Measurements from ENCODE around the gene ZBTB11.

DNA sequence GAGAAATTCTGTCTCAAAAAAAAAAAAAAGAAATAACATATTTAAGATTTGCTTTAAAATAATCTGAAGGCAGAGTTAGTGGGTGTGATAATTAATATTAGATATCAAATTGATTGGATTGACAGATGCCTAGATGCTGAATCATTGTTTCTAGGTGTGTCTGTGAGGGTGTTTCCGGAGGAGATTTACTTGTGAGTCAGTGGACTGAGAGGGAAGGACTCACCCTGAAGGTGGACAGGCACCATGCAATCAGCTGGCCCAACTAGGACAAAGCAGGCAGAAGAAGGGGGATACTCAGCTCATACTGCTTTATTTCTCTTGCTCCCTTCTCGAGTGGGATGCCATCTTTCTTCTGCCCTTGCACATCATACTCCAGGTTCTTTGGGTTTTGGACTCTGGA, 26.2 kb upstream of the ZBTB11 start:
- TF ChIP-seq, protein P1, sequence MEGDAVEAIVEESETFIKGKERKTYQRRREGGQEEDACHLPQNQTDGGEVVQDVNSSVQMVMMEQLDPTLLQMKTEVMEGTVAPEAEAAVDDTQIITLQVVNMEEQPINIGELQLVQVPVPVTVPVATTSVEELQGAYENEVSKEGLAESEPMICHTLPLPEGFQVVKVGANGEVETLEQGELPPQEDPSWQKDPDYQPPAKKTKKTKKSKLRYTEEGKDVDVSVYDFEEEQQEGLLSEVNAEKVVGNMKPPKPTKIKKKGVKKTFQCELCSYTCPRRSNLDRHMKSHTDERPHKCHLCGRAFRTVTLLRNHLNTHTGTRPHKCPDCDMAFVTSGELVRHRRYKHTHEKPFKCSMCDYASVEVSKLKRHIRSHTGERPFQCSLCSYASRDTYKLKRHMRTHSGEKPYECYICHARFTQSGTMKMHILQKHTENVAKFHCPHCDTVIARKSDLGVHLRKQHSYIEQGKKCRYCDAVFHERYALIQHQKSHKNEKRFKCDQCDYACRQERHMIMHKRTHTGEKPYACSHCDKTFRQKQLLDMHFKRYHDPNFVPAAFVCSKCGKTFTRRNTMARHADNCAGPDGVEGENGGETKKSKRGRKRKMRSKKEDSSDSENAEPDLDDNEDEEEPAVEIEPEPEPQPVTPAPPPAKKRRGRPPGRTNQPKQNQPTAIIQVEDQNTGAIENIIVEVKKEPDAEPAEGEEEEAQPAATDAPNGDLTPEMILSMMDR (IDR thresholded peaks at IDR 0.05): no peak
- TF ChIP-seq EZH2 (IDR thresholded peaks at IDR 0.05): no peak

Measured in neural progenitor cell (in vitro differentiated cells).